Motor neuron (in vitro differentiated cells): ENCODE results near the gene BRMS1L. TPM values are rescaled to one million over a fixed set of nuclear protein-coding genes. Genes with fewer than 3 reads are reported as not detected.

Experiments
- ATAC-seq, 8 experiments: fragments of 200-7000 bp; cut with Tn5 transposase; replicated peaks in 6 of 8; 2 replicates each; pipeline ENCODE4 v1.8.0; 2021; ENCODE audit warnings: mild to moderate bottlenecking in 8 of 8, moderate library complexity in 8 of 8
- H3K27ac ChIP-seq, 2 donors: fragments of 250-450 bp; sonication (Bioruptor Pico); 2 replicates each; pipeline ENCODE4 v1.9.0; 2021; ENCODE audit warnings: antibody characterized with exemption in 2 of 2, mild to moderate bottlenecking in 2 of 2, moderate library complexity in 1 of 2
- H3K4me1 ChIP-seq, 2 donors: fragments of 250-450 bp; sonication (Bioruptor Pico); replicated peaks in 1 of 2; 2 replicates each; pipeline ENCODE4 v1.6.1; 2021; ENCODE audit warnings: antibody characterized with exemption in 2 of 2, mild to moderate bottlenecking in 2 of 2, moderate library complexity in 1 of 2
- H3K4me3 ChIP-seq, 5 donors: fragments of 250-450 bp; sonication (Bioruptor Pico); 2 replicates each; pipeline ENCODE4 v1.9.0; 2021; ENCODE audit warnings: antibody characterized with exemption in 5 of 5, mild to moderate bottlenecking in 5 of 5, moderate library complexity in 4 of 5
- WGBS, 10 experiments: fragments of 450-650 bp; shearing (Covaris generic); methylation state at CpG; one replicate each; pipeline ENCODE4 v1.0.0; 2022; 5-methylcytosine and 5-hydroxymethylcytosine counted together
- in situ Hi-C, 9 experiments: fragments of 400-800 bp; cut with MboI; loops; one replicate each; pipeline ENCODE4 v1.15.0; 2021; ENCODE audit warnings: low sequenced_read_pairs in 9 of 9, low pct_unique_long_range_greater_than_20kb in 2 of 9; ENCODE audit not compliant: unreplicated experiment in 9 of 9
- total RNA-seq, 8 experiments: library from RNA; unstranded; fragments of 300-600 nt; gene quantifications; 2 replicates each; pipeline versions ENCODE4 v1.2.3 to v1.2.4, GENCODE V29; 2022

The BRMS1L gene
- total RNA-seq, 8 experiments from 2014 or later = 8.9 to 17.7 (median 11.2) TPM

GRCh38 chr14:35855876-35856481 is 29.8 kb downstream of the BRMS1L start:
- H3K27ac ChIP-seq = no peak overlapping the region
- H3K4me3 ChIP-seq = no peak overlapping the region
- 40 to 100% (median 68%) methylated on average over 1 to 6 of the region's 6 CpGs; no CpG with 5 or more reads in 1 of the 10 experiments for WGBS, 10 experiments
- H3K4me1 ChIP-seq = no peaks in the 10 kb centered on the region
- in situ Hi-C loops = no loop called here
- peak in 1 of 8 experiments; percentile 25 for ATAC-seq

DNA sequence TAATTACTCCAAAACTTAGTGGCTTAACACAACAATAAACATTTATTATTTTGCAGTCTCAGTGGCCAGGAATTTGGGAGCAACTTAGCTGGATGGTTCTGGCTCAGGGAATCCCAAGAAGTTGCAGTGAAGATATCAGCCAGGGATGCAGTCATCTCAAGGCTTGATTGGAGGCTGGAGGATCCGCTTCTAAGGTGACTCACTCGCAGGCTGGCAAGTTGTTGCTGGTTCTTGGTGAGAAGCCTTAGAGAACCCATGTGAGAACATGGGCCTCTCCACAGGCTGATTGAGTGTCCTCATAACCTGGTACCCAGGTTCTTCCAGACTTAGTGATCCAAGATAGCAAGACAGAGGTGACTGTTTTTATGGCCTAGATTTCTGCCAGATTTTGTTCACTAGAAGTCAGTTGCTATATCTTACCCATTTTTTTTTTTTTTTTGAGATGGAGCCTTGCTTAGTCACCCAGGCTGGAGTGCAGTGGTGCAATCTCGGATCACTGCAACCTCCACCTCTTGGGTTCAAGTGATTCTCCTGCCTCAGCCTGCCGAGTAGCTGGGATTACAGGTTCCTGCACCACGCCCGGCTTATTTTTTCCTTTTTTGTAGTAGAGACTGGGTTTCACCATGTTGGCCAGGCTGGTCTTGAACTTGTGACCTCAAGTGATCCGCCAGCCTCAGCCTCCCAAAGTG is 32.5 kb downstream of the BRMS1L start:
- in situ Hi-C loops = no loop called here
- WGBS, 10 experiments = 80 to 100% (median 96%) methylated on average over 1 to 5 of the region's 7 CpGs; no CpG with 5 or more reads in 4 of the 10 experiments
- Histone ChIP-seq H3K4me1 (no peaks in the 10 kb centered on the region), H3K27ac (no peak overlapping the region), H3K4me3 (no peak overlapping the region)
- ATAC-seq = no peak

DNA sequence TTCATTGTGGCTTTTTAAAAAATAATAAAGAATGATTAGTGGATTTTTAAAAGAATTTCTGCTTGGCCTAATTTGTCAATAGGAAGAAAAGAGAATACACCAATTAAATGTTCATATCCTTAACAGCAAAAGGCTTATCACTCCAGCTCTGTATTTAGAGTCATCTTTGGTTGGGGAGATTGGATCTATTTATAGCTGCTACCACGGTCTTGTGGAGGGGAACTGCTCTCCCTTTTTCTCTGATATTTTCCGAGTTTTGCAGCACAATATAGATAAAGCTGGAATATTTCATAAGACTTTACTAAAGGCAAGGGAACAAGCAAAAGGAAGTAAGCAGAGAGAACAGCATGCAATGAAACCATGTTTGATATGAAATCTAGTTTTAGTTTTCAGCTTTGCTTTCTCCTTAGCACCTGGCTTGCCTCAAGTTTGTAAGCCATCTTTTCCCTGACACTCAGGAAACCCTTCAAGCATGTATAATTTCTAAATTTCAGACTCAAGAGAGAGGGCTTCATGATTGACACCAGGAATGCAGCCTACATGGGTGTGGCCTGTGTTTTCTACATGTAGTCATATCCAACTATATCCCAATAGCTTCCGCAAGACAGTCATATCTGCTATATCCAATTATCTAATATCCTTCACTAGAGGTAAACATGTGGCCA is 35.2 kb downstream of the BRMS1L start:
- WGBS, 10 experiments = 73 to 100% (median 90%) methylated on average over 1 to 3 of the region's 3 CpGs
- Histone ChIP-seq H3K4me3 (no peak overlapping the region), H3K4me1 (no peaks in the 10 kb centered on the region), H3K27ac (no peak overlapping the region)
- in situ Hi-C loops = no loop called here
- ATAC-seq = no peak

GRCh38 chr14:35865611-35866324 is 39.6 kb downstream of the BRMS1L start:
- no peak overlapping the region for H3K27ac ChIP-seq
- 78 to 100% (median 95%) methylated on average over 3 to 6 of the region's 6 CpGs; no CpG with 5 or more reads in 1 of the 10 experiments for WGBS, 10 experiments
- peak in 3 of 8 experiments; percentile 64 to 72 (median 66) for ATAC-seq
- H3K4me1 ChIP-seq = no peaks in the 10 kb centered on the region
- in situ Hi-C loops = no loop called here
- H3K4me3 ChIP-seq = no peak overlapping the region

DNA sequence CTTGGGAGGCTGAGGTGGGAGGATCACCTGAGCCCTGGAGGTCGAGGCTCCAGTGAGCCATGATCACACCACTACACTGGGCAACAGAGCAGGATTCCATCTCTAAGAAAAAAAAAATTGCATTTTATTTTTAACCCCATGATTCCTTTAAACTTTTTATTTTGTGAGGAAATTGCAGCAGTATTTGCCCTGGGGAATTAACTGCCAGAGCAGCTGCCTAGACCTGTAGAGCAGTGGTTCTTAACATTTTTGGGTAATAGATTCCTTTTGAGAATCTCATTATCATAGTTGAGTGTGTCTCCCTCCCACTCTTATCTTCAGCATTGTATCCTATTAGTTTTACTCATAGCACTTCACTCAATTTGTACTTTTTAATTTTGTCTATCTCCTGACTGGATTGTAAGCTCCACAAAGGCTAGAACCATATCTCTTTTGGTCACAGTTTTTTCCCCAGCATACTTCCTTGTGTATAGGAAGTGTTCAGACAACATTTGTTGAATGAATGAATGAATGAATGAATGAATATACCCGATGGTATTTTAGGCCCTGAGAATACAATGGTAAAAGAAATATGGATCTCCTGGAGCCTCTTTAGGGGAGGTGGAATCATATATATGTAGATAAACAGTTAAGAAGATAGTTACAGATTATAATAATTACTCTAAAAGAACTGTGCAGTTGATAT is 40.6 kb downstream of the BRMS1L start:
- ATAC-seq = peak in 2 of 8 experiments; percentile 38 to 42
- 0 to 100% (median 82%) methylated on average over 1 to 2 of the region's 2 CpGs; no CpG with 5 or more reads in 2 of the 10 experiments for WGBS, 10 experiments
- no peak overlapping the region for H3K27ac ChIP-seq
- in situ Hi-C loops = no loop called here
- no peaks in the 10 kb centered on the region for H3K4me1 ChIP-seq
- no peak overlapping the region for H3K4me3 ChIP-seq

GRCh38 chr14:35867280-35867629 is 41.1 kb downstream of the BRMS1L start:
- no peak for ATAC-seq
- Histone ChIP-seq H3K4me3 (no peak overlapping the region), H3K27ac (no peak overlapping the region), H3K4me1 (no peaks in the 10 kb centered on the region)
- in situ Hi-C loops = no loop called here
- WGBS, 10 experiments = 10 to 100% (median 98%) methylated on average over 1 to 2 of the region's 2 CpGs

DNA sequence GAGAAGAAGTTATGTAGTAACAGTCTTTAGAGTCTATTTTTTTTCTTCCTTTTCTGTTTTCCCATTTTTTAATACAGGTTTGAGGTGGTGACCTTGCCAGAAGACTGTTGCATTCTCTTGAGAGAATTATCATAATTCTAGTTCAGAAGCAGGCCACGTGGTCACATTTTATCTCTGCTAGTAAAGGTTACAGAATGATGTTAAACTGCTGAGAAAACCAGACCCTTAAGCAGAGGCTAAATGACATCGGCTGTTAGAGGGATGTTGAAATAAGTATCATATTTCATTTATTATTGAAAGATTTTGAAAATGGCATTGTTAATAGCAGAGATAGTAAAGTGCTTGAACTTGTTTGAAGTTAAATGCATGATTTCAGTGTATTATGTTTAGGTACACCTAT is 49.2 kb downstream of the BRMS1L start:
- no peaks in the 10 kb centered on the region for H3K4me1 ChIP-seq
- 36 to 93% (median 76%) methylated on average over 1 to 2 of the region's 2 CpGs; no CpG with 5 or more reads in 2 of the 10 experiments for WGBS, 10 experiments
- H3K27ac ChIP-seq = no peak overlapping the region
- in situ Hi-C loops = loop anchor here in 2 of 9 experiments (25.0 kb wide), 2 partner anchors 187 to 737 kb away; no protein-coding TSS in a partner anchor
- no peak for ATAC-seq
- no peak overlapping the region for H3K4me3 ChIP-seq

DNA sequence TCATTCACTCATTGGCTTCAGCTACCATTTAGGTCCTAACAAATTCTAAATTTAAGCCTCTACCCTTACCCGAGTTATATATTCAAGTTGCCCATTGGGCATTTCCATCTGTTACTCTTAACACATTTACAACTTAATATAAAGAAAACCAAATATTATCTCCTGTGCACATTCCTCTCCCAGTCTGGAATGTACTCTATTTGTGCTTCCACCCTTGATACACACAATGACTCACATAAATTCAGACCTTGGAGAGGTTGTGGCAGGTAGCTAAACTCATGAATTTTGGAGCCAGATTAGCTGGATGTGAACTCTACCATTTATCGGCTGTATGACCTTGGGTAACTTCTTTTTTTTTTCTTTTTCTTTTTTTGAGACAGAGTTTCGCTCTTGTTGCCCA is 51.1 kb downstream of the BRMS1L start:
- Histone ChIP-seq H3K27ac (no peak overlapping the region), H3K4me1 (no peaks in the 10 kb centered on the region), H3K4me3 (no peak overlapping the region)
- WGBS, 10 experiments = 75 to 100% (median 98%) methylated on average over 1 to 3 of the region's 3 CpGs
- ATAC-seq = peak in 1 of 8 experiments; percentile 39
- in situ Hi-C loops = loop anchor here in 2 of 9 experiments (25.0 kb wide), 2 partner anchors 185 to 735 kb away; no protein-coding TSS in a partner anchor

DNA sequence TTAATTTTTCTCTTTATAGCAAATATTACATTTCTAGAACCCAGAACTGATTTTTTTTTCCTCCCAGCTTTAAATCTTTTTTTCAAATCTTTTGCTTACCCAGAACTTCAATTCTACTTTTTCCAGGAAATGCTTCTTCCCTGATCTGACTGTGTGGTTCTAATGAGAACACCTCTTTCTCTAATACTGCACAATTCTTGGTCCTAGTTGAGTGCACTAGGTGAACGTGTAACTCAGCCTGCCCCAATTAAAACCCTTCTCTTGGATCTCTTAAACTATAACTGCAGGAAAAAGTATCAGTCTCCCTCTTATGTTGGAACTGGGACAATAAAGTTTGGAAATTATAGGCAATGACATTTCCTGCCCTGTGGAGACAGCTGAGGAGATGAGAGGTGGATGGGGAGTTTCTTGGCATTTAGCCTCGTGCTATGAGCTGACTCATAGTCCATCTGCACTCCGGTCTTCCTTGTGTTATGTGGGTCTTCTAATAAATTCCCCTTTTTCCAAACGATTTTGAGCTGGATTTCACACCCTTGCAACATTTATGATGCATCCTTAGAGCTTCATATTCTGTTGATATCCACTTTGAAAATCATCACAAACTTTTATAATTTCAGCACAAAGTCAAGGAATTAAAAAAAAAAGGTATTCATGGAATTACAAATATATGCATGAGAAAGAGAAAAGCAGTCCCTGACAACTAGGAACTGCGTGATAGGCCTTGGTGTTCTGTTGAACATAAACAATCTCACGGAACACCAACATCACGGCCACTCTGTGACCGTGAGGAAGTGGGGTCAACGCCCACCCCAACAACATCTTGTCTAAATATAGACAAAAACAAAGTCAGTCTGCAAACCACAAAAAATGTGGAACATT is 52.4 kb downstream of the BRMS1L start:
- WGBS, 10 experiments = 0 to 92% (median 69%) methylated on average over 3 to 9 of the region's 9 CpGs

DNA sequence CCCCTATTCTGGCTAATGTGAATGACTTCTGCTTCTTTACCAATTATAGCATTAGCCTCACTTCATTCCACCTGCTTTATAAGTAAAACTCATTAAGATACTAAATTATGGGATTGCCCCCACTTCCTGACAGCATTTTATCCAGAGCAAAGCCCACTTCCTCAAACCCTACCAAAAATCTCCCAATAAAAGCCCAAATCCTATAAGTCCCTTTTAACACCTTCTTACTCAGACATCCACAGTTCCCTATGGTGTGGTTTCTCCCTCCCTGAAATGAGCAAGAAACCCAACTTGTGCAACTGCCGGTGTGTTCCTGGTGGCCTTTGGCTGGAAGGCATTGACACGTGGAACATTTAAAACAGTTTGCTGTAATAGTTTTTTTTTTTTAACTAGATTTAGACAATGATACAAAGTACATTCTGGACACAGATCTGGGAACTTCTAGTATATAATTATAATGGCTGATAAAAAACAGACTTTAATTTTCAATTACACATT is 53.1 kb downstream of the BRMS1L start:
- Histone ChIP-seq H3K4me3 (no peak overlapping the region), H3K4me1 (no peaks in the 10 kb centered on the region), H3K27ac (no peak overlapping the region)
- WGBS, 10 experiments = 0 to 100% (median 60%) methylated on average over 1 to 2 of the region's 2 CpGs; no CpG with 5 or more reads in 2 of the 10 experiments
- in situ Hi-C loops = loop anchor here in 2 of 9 experiments (25.0 kb wide), 2 partner anchors 183 to 733 kb away; no protein-coding TSS in a partner anchor
- peak in 1 of 8 experiments; percentile 7 for ATAC-seq

More for the DNA sequence above, 52.4 kb downstream of the BRMS1L start:
- Histone ChIP-seq H3K4me3 (no peak overlapping the region), H3K4me1 (no peaks in the 10 kb centered on the region), H3K27ac (no peak overlapping the region)
- in situ Hi-C loops = loop anchor here in 2 of 9 experiments (25.0 kb wide), 2 partner anchors 184 to 734 kb away; no protein-coding TSS in a partner anchor
- ATAC-seq = peak in 4 of 8 experiments; percentile 57 to 96 (median 92)

DNA sequence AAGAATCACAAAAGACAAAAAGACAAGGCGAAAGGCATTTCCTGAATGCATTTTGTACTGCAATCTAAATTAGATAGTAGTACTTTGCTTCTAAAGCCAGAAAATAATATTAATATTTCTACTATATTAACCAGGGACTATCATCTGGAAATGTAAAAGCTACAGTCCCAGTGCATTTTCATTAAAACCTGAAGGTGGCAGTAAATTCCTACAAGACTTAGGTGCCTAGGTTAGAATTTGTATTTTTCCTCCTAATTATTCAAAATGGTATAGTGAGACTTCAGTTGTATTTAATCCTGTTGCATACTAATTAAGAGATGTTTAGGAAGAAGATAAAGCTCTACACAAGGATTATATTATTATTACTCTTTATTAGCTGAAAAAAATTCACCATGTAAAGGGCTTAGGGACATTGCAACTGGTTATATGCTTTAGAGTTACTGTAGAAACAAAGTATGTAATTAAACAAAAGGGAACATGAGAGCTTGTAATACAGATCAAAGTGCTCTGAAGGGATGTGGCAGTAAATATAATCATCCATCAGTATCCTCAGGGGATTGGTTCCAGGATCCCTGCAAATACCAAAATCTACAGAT is 53.6 kb downstream of the BRMS1L start:
- Histone ChIP-seq H3K4me3 (no peak overlapping the region), H3K27ac (no peak overlapping the region), H3K4me1 (no peaks in the 10 kb centered on the region)
- in situ Hi-C loops = loop anchor here in 2 of 9 experiments (25.0 kb wide), 2 partner anchors 183 to 733 kb away; no protein-coding TSS in a partner anchor
- ATAC-seq = peak in 1 of 8 experiments; percentile 10
- 13 to 100% (median 77%) methylated on average over 1 of the region's 1 CpG; no CpG with 5 or more reads in 2 of the 10 experiments for WGBS, 10 experiments
